Hepatocyte (in vitro differentiated cells): ENCODE measurements around the gene SFRP4. TPM values are rescaled to one million over a fixed set of nuclear protein-coding genes. Genes with fewer than 3 reads are reported as not detected.

Experiments
- DNase-seq: peaks from one replicate; pipeline ENCODE4 v3.0.0-alpha.2; 2016; ENCODE audit warnings: low spot score
- H2AFZ ChIP-seq: fragments of 200-600 bp; sonication (generic); 2 replicates; pipeline ENCODE4 v1.6.0; 2016; ENCODE audit warnings: antibody characterized with exemption, mild to moderate bottlenecking
- H3K27ac ChIP-seq: fragments of 200-600 bp; sonication (generic); 2 replicates; pipeline ENCODE4 v1.5.1; 2016; ENCODE audit warnings: mild to moderate bottlenecking
- H3K27me3 ChIP-seq: fragments of 200-600 bp; sonication (generic); 2 replicates; pipeline ENCODE4 v1.6.1; 2016
- H3K36me3 ChIP-seq: fragments of 200-600 bp; sonication (generic); replicated peaks from 2 replicates; pipeline ENCODE4 v1.5.1; 2016; ENCODE audit warnings: low read depth; ENCODE audit not compliant: insufficient read depth
- H3K4me1 ChIP-seq: fragments of 200-600 bp; sonication (generic); 2 replicates; pipeline ENCODE4 v1.5.1; 2016; ENCODE audit warnings: mild to moderate bottlenecking, moderate library complexity; ENCODE audit not compliant: insufficient read depth
- H3K4me2 ChIP-seq: fragments of 200-600 bp; sonication (generic); 2 replicates; pipeline ENCODE4 v1.6.0; 2016
- H3K4me3 ChIP-seq: fragments of 200-600 bp; sonication (generic); 2 replicates; pipeline ENCODE4 v1.5.1; 2016; ENCODE audit warnings: mild to moderate bottlenecking
- H3K79me2 ChIP-seq: fragments of 200-600 bp; sonication (generic); 2 replicates; pipeline ENCODE4 v1.6.0; 2017; ENCODE audit warnings: mild to moderate bottlenecking
- H3K9me2 ChIP-seq: fragments of 200-600 bp; sonication (generic); replicated peaks from 2 replicates; pipeline ENCODE4 v1.6.0; 2017; ENCODE audit warnings: mild to moderate bottlenecking; ENCODE audit not compliant: insufficient read depth
- H3K9me3 ChIP-seq: fragments of 200-600 bp; sonication (generic); 2 replicates; pipeline ENCODE4 v1.5.1; 2016; ENCODE audit warnings: low read depth, mild to moderate bottlenecking
- H4K20me1 ChIP-seq: fragments of 200-600 bp; sonication (generic); 2 replicates; pipeline ENCODE4 v1.6.0; 2016; ENCODE audit warnings: mild to moderate bottlenecking; ENCODE audit not compliant: insufficient read depth, poor library complexity, severe bottlenecking
- EZH2 ChIP-seq: fragments of 200-600 bp; sonication (generic); IDR thresholded peaks from 2 replicates; pipeline ENCODE4 v1.6.1; 2016; ENCODE audit warnings: antibody characterized with exemption, mild to moderate bottlenecking, borderline replicate concordance
- EZH2phosphoT487 ChIP-seq: fragments of 200-600 bp; sonication (generic); IDR thresholded peaks from one replicate; pipeline ENCODE4 v1.6.1; 2018; ENCODE audit warnings: antibody characterized with exemption, mild to moderate bottlenecking, low read depth, moderate library complexity; ENCODE audit not compliant: unreplicated experiment, severe bottlenecking
- WGBS: methylation state at CpG from one replicate; pipeline ENCODE4 v1.1.6; 2016; ENCODE audit warnings: low lambda C conversion rate; ENCODE audit errors: missing lambda C conversion rate; 5-methylcytosine and 5-hydroxymethylcytosine counted together
- polyA plus RNA-seq: library from polyadenylated mRNA; unstranded; fragments of >200 nt; fragmentation: Nextera tagmentation; extraction: Ambion mirVana; gene quantifications from 2 replicates; pipeline ENCODE4 v1.2.1, GENCODE V29; 2016
- total RNA-seq: library from RNA; depleted of rRNA; stranded (reverse); fragments of >200 nt; gene quantifications from 2 replicates; pipeline ENCODE4 v1.2.3, GENCODE V29; 2014
- TF ChIP-seq, protein P1 (sequence below): fragments of 200-600 bp; sonication (generic); IDR thresholded peaks from 2 replicates; pipeline ENCODE4 v1.5.1; 2016; ENCODE audit warnings: antibody characterized with exemption, mild to moderate bottlenecking; ENCODE audit not compliant: poor library complexity

The SFRP4 gene
- total and polyA plus RNA-seq, 2 experiments from 2014 or later: 1.1 to 1.3 TPM

DNA sequence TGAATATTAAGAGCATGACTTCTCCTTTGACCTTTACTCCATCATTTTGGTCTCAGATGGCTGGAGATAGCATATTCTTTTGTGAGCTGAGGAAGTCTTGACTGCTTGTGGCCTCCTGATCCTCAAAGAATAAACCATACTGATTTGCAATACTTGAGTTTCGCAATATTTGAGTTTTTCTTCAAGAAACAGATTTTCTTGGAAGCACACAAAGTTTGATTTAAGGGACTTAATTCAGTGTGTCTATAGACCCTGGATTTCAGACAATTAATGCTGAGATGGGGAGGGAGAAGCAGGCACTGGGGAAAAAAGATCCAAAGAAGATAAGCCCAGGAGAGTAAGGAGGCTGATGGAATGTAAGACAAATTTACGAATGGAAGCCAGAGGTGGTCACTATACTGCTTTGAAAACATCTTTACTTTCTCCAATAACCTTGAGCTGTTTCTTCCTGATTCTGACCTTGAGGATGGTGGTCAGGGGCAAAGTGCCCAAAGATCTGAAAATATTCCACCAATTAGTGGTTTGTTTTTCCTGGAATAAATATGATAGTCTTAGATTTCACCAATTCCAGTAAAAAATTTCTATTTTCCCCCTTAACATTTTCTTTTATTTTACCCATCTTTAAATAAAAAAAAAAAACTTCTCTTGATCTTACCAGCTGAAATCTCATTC lies 11.3 kb upstream of the SFRP4 start:
- Histone ChIP-seq H3K4me1 (peaks cover 9% of the 10 kb centered on the region), H3K27ac (no peak overlapping the region), H2AFZ (no peak overlapping the region), H3K4me2 (no peak overlapping the region), H3K4me3 (no peak overlapping the region), H3K79me2 (no peaks in the 10 kb centered on the region), H3K9me3 (no peaks in the 10 kb centered on the region), H4K20me1 (no peaks in the 10 kb centered on the region), H3K36me3 (no peaks in the 10 kb centered on the region), H3K9me2 (no peaks in the 10 kb centered on the region), H3K27me3 (no peaks in the 10 kb centered on the region)
- DNase-seq: no peak
- TF ChIP-seq, protein P1, sequence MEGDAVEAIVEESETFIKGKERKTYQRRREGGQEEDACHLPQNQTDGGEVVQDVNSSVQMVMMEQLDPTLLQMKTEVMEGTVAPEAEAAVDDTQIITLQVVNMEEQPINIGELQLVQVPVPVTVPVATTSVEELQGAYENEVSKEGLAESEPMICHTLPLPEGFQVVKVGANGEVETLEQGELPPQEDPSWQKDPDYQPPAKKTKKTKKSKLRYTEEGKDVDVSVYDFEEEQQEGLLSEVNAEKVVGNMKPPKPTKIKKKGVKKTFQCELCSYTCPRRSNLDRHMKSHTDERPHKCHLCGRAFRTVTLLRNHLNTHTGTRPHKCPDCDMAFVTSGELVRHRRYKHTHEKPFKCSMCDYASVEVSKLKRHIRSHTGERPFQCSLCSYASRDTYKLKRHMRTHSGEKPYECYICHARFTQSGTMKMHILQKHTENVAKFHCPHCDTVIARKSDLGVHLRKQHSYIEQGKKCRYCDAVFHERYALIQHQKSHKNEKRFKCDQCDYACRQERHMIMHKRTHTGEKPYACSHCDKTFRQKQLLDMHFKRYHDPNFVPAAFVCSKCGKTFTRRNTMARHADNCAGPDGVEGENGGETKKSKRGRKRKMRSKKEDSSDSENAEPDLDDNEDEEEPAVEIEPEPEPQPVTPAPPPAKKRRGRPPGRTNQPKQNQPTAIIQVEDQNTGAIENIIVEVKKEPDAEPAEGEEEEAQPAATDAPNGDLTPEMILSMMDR: no peak
- TF ChIP-seq EZH2phosphoT487 (no peak), EZH2 (no peak)
- WGBS: 84% methylated on average over 2 of the region's 2 CpGs

DNA sequence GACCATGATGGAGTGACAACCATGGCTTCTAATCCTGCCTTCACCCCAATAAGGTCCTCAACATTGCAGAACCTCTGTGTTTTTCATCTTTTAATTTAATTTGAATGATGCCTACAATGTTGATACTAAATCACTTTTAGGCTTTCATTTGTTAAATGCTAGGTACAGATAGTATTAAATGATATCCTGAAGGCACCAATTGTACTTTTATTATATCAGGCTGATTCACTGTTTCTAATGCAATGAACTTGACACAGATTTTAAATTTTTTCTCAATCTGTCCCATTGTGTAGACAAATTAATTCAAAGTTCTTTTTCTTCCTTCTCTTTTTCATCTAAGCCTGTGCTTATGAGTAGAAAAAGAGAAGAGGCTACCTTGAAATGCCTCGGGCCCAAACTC lies 9.0 kb upstream of the SFRP4 start:
- no peaks in the 10 kb centered on the region for H3K36me3 ChIP-seq
- no peak for DNase-seq
- no peak overlapping the region for H3K4me3 ChIP-seq
- H3K79me2 ChIP-seq: no peaks in the 10 kb centered on the region
- H3K9me3 ChIP-seq: no peaks in the 10 kb centered on the region
- peaks cover 12% of the 10 kb centered on the region for H3K27me3 ChIP-seq
- TF ChIP-seq, protein P1: no peak
- no peak for TF ChIP-seq EZH2phosphoT487
- TF ChIP-seq EZH2: no peak
- no peaks in the 10 kb centered on the region for H4K20me1 ChIP-seq
- H3K4me2 ChIP-seq: no peak overlapping the region
- H2AFZ ChIP-seq: no peak overlapping the region
- WGBS: 100% methylated on average over 1 of the region's 1 CpG
- no peak overlapping the region for H3K27ac ChIP-seq
- peaks cover 7% of the 10 kb centered on the region for H3K4me1 ChIP-seq
- H3K9me2 ChIP-seq: no peaks in the 10 kb centered on the region

DNA sequence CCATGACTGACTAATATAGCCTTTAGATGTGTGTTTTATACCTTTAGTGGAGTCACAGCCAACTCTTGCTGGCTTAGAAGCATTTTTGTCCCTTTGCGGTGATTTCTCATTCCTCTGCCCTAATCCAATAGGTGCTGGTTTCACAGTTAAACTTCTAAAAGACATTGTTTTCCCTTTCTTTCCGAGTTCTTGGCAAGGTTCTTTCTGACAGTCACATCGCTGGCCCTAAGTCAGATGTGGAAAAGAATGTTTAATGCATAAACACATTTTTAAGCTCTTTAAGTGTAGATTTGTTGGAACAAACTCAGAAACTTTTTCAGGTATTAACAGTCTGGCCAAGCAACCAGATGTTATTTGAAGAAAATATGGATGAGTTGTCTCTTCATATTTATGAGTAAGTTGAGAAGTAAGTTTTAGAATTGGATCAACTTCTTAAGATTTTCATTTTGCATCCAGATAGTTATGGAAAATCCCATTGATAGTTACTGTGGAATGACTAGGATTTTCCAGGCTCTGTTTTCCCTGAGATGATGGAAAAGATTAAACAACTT lies 7.9 kb upstream of the SFRP4 start:
- Histone ChIP-seq H3K27me3 (peaks cover 21% of the 10 kb centered on the region), H2AFZ (no peak overlapping the region), H3K36me3 (no peaks in the 10 kb centered on the region), H3K4me1 (no peaks in the 10 kb centered on the region), H3K27ac (no peak overlapping the region), H3K4me3 (no peak overlapping the region), H4K20me1 (no peaks in the 10 kb centered on the region), H3K9me3 (no peaks in the 10 kb centered on the region), H3K79me2 (no peaks in the 10 kb centered on the region), H3K9me2 (no peaks in the 10 kb centered on the region), H3K4me2 (no peak overlapping the region)
- TF ChIP-seq, protein P1: no peak
- TF ChIP-seq EZH2 (no peak), EZH2phosphoT487 (no peak)
- no peak for DNase-seq
- WGBS: 85% methylated on average over 3 of the region's 3 CpGs
